ENCODE measurements around the gene GPR148.
"Not testable (repeated sequence)": the region's sequence is repeated elsewhere in the genome, so short reads cannot be mapped to it uniquely, and the experiment has no call there.

GPR148 gene, protein sequence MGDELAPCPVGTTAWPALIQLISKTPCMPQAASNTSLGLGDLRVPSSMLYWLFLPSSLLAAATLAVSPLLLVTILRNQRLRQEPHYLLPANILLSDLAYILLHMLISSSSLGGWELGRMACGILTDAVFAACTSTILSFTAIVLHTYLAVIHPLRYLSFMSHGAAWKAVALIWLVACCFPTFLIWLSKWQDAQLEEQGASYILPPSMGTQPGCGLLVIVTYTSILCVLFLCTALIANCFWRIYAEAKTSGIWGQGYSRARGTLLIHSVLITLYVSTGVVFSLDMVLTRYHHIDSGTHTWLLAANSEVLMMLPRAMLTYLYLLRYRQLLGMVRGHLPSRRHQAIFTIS

DNA sequence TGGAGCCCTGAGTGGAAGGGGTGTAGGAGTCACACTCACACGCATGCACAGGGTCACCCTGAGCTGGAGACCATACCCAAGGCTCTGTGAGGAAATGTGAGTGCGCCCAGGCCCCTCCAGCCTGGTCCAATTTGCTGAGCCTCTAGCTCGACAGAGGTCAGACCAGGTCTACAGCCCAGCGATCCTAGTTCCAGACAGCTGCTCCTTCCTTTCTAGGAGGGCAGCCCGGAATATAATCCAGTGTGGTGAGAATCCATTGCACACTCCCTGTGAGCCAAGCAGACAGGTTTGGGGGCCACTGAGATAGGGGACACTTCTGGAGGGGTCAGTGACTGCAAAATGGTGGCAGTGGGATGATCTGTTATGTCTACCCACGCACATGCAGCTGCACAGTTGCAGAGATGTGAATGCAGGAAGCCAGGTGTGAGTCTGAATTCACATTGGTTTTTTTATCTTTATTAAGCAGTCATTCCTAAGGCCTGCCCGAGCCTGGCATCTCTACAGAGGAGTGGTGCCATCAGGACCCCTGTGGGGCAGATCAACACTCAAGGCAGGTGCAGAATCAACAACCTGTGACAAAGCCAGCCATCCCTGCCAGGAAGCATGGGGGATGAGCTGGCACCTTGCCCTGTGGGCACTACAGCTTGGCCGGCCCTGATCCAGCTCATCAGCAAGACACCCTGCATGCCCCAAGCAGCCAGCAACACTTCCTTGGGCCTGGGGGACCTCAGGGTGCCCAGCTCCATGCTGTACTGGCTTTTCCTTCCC lies at the start of gene GPR148:
Gene GPR148, plus strand, starts transcription at position 522 of the 768 bp plus-strand sequence. Its CDS starts 82 bp downstream, at position 604.
- peak; percentile 92 for DNase-seq

DNA sequence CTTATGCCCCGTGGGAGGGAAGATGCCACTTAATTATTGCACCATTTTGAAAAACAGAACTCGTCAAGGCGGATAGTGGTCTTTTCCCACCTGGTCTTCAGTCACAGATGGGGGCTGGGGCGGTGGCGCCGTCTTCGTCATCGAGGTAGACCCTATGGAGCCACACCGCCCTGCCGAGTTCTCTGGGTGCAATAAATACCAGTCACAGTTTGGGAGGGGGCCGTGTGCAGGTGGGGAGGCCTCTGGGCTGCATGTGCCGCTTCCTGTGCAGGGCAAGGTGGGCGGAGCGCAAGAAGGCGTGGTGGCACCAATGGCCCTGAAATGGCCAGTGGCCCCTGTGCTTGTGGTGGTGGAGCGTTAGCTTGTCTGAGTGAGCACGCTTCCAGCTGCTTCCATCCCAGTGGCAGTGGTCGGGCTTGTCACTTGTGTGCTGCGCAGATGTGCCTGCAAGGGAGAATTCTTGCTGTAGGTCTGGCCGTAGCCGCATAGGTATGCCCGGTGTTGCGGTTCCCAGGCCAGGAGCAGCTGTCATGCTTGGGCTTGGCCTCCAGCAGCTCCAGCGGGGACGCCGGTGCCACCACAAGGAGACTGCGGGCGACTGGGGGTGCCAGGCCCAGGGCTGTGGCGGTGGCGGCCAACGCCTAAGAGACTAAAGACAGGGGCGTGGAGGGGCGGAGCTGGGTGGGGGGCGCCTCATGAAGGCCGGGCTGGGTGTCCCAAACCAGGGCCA lies 36.7 kb upstream of the GPR148 start:
- DNase-seq = not testable (repeated sequence)

DNA sequence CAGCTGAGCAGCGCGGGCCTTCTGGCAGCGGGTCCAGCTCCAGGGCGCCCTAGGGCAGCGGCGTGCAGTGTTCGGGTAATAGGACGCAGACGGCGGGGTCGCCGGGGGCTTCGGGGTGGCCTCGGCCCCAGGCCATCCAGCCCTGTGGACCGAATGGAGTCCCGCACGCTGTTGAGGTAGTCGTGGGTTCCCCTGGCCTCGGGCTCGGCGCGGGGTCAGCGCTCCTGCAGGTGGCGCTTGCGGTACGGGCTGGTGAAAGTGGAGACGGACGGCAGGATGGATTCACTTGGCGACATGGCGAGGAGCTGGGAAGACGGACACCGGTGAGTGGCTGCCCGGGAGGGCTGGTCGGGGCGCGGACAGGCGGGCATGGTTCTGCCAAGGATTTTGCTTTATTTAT lies 35.4 kb upstream of the GPR148 start:
- not testable (repeated sequence) for DNase-seq

DNA sequence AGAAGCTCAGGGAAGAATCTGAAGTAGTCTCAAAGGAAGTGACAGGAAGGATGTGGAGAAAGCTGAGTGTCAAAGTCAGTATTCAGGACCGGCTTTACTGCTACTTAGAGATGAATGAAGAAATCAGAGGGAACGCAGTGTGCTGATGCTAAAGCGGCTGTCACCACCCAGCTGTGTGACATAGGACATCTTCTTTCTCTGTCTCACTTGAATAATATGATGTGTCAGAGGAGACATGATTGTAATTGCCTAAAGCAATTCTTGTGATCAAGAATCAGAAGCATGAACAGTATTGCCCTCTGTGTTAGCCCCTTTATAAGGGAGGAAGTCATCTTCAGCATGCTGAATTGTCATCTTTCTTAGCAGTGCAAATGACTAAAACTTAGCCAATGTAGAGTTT lies 25.6 kb upstream of the GPR148 start:
- not testable (repeated sequence) for DNase-seq

DNA sequence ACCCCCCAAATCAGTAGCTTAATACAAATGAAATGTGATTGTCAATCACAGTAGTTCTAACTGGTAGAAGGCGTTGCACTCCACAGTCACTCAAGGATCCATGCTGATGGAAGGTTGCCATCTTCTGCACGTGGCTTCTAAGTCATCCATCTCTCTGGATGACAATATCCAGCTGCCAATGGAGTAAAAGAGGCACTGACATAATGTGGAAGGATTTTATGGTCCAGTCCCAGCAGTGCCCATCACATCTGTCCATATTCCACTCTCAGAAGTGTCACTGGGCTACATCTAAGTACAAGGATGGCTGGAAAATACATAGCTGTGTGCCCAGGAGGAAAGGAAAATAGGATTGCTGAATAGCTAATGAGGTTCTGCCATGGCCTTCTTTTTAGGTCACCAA lies 14.1 kb upstream of the GPR148 start:
- DNase-seq = not testable (repeated sequence)

DNA sequence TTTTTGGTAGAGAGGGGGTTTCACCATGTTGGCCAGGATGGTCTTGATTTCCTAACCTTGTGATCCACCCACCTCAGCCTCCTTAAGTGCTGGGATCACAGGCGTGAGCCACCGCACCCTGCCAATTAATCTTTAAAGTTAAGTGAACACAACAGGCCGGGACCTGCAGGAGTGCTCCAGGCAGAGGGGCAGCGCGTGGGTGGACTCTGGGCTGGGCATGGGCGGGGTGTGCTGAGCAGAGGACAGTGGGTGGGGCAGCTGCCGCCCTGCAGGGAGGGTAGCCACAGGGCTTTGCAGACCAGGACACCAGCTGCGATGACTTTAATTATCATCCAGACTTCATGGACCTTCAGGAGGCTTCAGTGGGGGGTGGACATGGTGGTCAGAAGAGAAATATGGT lies 8.8 kb upstream of the GPR148 start:
- no peak for DNase-seq

DNA sequence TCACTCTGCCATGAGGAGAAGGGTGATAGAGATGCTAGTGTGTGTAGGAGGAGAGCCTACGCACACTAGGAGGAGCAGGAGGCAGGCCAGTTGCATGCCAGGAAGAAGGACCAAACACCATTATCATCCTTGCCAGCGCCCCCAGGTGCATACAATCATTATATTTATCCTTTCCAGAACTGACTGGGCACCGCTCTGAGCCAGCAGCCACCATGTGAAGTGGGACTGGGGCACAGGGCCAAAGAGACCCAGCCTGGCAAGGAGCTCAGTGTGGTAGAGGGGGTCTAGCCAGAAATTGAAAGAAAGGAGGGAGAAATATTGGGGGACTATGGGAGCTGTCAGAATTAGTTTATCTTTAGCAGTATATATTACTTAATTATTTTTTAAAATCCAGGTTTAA lies 8.3 kb upstream of the GPR148 start:
- DNase-seq = no peak

DNA sequence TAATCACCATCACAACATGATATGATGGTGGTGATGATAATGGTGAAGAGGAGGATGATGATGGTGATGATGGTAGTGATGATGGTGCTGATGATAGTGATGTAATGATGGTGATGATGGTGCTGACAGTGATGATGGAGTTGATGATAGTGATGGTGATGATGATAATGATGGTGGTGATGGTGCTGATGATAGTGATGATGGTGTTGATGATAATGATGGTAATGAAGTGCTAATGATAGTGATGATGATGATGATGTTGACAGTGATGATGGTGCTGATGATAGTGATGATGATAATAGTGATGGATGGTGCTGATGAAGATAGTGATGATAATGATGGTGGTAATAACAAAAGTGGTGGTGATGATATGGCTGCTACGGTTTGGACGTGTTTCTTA lies 4.4 kb upstream of the GPR148 start:
- DNase-seq = no peak

DNA sequence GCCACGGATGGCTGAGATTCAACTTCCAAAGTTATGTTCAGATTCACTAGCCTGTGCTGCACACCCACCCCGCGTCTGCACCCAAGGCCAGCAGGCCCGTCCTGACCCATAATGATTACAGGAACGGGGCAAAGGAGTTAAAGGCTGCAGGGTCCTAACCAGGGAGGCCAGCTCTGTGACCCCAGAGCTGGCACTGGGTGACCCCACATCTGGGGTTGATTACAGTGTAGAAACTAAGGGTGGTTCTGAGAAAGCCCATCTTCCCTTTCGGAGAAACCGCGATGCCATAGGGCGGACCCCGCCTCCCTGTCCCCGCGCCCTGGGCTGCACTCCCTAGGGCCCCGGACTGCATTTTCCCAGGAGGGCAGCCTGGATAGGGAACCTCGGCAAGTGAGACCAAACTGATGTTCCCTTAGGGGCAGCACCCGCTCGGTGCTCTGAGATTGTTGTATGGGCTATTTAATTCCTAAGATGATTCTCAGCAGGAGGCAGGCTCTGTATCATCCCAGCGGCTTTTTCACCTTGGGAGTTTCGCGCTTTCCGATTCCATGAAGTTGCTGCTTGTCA lies 2.2 kb upstream of the GPR148 start:
- no peak for DNase-seq

DNA sequence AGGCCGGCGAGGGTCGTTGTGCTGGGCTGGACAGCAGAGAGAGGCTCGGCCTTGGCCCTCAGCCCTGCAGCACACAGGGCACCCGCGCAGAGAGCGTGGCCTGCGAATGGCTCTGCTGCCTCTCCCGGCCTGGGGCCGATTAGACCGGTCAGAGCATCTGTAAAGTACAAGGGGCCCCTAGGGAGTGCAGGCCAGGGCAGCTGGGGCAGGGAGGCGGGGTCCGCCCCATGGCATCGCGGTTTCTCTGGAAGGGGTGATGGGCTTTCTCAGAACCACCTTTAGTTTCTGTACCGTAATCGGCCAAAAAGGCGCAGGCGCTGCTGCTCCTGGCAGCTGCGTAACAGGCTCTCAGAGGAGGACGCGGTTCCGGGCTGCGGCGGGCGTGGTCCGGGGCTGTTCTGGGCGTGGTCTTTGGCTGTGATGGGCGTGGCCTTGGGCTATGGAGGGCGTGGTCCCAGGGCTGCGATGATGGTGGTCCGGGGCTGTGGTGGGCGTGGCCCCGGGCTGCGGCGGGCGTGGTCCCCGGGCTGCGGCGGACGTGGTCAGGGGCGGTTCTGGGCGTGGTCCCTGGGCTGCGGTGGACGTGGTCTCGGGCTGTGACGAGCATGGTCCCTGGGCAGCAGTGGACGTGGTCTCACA lies 1.5 kb upstream of the GPR148 start:
- peak; percentile 81 for DNase-seq

DNA sequence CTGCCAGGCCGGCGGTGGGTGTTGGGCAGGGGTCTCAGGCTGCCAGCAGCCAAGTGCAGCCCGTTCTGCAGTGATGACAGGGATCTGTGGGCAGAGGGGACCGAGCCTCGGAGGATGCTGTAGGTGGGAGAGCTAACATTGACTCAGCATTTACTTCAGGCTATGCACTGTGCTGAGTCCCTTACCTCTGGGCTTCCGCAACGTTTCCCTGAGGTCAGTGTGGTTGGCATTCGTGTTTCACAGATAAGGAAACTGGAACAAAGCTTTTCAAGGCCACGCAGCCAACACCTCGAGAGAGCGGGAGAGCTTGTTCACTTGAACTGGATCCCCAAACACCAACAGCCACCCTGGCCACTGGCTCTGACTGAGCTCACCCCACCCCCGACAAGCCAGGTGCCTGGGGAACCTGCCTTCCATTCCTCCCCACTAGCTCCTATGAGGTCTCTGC lies 839 bp upstream of the GPR148 start:
- peak; percentile 40 for DNase-seq

DNA sequence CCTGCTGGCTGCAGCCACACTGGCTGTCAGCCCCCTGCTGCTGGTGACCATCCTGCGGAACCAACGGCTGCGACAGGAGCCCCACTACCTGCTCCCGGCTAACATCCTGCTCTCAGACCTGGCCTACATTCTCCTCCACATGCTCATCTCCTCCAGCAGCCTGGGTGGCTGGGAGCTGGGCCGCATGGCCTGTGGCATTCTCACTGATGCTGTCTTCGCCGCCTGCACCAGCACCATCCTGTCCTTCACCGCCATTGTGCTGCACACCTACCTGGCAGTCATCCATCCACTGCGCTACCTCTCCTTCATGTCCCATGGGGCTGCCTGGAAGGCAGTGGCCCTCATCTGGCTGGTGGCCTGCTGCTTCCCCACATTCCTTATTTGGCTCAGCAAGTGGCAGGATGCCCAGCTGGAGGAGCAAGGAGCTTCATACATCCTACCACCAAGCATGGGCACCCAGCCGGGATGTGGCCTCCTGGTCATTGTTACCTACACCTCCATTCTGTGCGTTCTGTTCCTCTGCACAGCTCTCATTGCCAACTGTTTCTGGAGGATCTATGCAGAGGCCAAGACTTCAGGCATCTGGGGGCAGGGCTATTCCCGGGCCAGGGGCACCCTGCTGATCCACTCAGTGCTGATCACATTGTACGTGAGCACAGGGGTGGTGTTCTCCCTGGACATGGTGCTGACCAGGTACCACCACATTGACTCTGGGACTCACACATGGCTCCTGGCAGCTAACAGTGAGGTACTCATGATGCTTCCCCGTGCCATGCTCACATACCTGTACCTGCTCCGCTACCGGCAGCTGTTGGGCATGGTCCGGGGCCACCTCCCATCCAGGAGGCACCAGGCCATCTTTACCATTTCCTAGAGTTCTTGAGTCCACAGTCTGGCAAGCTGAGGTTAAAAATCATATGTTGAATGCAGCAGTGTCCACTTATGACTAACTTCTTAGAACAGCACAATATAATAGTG lies 741 bp downstream of the GPR148 start:
- DNase-seq = peak; percentile 78

DNA sequence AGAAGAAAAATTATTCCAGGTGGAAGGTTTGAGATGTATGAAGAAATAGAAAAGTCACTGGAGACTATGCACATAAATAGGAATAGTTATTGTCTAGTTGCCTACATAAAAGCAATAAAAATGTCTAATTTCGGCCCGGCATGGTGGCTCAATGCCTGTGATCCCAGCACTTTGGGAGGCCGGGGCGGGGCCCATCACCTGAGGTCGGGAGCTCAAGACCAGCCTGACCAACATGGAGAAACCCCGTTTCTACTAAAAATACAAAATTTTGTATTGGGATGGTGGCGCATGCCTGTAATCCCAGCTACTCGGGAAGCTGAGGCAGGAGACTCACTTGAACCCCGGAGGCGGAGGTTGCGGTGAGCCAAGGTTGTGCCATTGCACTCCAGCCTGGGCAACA lies 3.4 kb downstream of the GPR148 start:
- DNase-seq = not testable (repeated sequence)

DNA sequence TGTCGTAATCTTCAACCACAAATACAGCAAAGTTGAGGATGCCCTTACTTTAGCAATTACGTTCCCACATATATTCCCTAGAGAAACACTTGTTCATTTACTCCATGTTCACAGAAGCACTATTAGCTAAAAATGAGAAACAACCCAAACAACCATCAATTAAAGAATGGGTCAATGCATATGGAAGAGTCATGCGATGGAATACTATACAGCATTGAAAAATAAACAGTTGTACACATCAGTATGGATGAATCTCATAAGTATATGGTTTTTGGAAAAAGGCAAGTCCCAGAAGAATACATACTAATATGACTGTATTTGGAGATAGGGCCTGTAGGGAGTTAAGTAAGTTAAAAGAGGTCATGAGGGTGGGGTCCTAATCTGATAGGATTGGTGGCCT lies 6.3 kb downstream of the GPR148 start:
- DNase-seq = no peak

DNA sequence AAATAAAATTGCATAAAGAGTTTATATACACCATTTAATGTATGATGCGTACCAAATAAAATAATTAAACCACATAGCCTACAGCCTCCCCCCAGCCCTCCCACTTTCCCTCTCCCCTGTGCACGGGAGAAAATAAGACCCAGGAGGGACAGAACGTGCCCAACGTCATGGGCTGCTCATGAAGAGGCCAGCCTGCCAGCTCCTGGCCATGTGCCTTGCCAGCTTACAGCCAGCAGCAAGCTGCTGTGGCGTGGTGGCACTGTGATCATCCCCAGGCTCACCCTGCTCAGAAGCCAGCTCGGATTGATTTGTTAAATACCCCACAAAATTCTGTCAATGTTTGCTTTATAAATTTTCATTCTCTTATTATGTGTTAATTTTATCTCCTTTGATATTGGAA lies 7.6 kb downstream of the GPR148 start:
- DNase-seq = no peak

DNA sequence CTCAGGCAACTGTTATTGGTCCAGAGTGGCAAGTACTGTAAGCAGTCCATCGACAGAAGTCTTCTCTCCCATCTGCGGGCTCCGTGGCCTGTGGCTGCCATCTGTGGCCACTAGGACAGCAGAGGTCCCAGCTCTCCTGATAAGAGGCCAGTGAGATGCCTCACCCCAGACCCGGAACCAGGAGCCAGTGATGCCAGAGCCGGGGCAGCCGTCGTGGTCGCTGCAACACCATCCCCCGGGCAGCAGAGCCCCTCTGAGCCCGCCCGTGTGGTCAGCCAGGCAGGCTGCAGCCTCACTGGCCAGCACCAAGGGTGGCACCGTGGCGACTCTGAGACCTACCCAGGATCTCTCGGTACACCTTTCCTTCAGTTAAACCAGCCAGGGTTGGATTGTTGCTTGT lies 8.7 kb downstream of the GPR148 start:
- DNase-seq = no peak

DNA sequence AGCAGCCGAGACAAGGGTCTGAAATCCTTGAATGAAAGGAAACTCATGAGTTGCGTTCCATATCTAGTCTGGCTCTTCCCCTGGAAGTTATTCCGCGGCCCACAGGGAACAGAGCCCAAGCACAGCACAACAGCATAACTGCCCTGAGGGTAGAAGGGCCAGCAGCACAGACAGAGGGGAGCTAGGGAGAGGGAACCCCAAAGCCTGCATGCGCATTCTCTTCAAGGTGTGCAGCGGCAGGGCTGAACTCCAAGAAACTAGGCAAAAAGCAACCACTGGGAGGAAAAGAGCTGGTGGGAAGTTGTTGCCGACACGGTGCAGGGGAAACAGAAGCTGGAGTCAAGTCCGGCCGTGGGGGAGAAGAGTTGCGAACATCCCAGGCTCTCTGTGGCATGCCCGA lies 11.8 kb downstream of the GPR148 start:
- no peak for DNase-seq

DNA sequence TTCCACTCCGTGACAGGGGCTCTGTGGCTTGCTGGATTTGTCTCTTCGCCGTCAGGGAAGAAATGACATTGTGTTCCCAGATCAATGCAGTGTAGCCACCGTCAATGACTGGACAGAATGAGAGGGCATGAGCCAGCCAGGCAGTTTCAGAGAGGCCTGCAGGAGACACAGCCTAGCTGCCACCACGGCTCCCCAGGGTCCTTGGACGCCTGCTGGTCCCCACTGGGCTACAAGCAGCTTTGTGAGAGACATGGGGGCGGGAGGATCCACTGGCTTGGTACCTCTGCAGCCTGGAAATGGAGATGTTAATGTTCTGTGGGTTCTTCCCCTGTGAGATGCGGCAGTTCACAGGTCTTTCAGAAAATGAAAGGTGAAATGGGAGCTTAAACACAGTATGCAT lies 14.4 kb downstream of the GPR148 start:
- no peak for DNase-seq

DNA sequence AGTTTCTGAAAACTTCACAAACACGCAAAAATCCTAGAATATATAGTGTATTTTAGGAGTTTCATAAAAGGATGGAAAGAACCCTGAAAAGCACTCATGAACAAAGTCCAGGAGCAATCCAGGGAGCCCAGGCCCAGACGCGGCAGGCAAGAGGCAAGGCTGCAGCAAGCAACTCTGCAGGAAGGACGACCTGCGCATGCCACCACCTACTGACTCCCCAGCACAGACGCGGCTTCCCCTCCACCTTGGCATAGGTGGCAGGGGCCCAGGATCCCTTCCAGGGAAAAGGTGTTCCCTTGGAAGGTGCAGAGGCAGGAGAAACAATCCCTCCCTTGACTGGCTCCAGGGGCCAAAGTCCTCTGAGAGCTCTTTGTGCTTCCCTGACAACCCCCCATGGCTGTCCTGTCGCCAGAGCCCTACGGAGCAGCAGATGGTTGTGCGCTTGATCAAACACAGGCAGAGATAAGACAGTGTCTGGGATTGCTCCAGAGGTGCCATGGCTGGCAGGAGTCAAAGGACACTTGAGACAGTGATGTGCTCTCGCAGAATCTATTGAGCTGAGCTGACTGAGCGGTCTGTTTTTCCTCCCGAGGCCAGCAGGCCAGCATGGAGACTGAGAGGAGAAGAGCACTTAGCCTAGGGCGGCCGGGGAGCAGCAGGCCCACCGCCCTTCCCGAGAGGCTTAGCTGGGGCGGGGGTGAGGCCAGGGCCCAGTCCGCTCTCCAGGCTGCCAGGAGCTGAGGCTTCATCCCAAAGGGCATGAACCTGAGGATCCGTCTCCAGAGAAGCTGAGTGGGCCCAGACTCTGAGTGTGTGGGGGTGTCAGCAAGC lies 15.6 kb downstream of the GPR148 start:
- DNase-seq = peak; percentile 63

DNA sequence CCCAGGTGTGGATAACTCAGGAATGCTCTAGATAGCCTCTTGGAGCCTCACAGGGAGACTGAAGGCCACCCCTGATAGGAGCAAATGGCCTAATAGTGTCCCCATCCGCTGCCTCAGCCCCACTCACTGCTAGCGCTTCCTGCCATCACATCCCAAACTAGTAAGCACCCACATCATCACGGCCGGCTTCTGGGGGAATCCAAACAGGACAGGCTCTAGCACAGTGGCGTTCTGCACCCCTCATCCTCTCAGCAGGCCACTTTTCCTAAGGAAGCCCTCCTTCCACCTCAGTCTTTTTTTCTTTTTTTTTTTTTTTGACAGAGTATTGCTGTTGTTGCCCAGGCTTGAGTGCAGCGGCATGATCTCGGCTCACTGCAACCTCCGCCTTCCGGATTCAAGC lies 20.2 kb downstream of the GPR148 start:
- no peak for DNase-seq

DNA sequence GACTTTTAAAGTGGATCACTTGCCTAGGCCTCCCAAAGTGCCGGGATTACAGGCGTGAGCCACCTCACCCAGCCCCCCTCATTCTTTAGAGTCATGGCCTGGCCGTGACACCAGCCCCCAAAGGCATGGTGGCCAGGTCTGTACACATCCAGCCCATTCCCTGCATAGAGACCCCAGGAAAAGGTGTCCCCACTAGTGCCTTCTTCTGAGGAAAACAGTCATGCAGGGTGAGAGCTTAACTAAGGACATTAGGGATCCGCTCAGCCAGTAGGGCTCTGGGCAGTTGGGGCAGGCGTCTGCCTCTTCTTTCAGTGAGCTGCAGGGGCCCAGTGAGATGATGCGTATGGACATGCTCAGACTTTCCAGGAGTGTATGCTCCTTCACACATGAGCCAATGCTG lies 20.8 kb downstream of the GPR148 start:
- no peak for DNase-seq

Measured in NCI-H2029 treated with DMSO at 0.1 percent for 48 hours (cell line).